Muscle of back (tissue), 11 donors: ENCODE results near the gene OR5A2. TPM values are rescaled to one million over a fixed set of nuclear protein-coding genes. Genes with fewer than 3 reads are reported as not detected.
"Not testable (repeated sequence)": the region's sequence is repeated elsewhere in the genome, so short reads cannot be mapped to it uniquely, and the experiment has no call there.

Experiments used
- DNase-seq, 3 donors: peaks; one replicate each; pipeline versions ENCODE4 v3.0.0 to v3.0.0-alpha.2; 2013
- polyA plus RNA-seq, 10 donors: library from polyadenylated mRNA; unstranded; fragments of 120-200 nt; gene quantifications; one replicate each; pipeline ENCODE4 v1.2.1, GENCODE V29; 2013; ENCODE audit not compliant: insufficient read length in 10 of 10

OR5A2 gene
- polyA plus RNA-seq, 10 donors: 0.03 TPM; not detected in 7

GRCh38 chr11:59394186-59394585 lies 32.0 kb downstream of the OR5A2 start:
- DNase-seq: no peak

GRCh38 chr11:59380263-59381059 lies 45.8 kb downstream of the OR5A2 start:
- DNase-seq: no peak

GRCh38 chr11:59372324-59372723 lies 53.9 kb downstream of the OR5A2 start:
- not testable (repeated sequence) for DNase-seq

- DNase-seq: peak in 1 of 3 donors; percentile 10
These were observed 57.8 kb downstream of the OR5A2 start for GRCh38 chr11:59368238-59369022.

Other genes with a start within 250 kb of the OR5A2 start
- 10 to 100 TPM in 8 of 10 donors, 1 to 10 TPM in 2; 9.2 to 16.5 (median 12.1) TPM for gene MPEG1, start 213.5 kb downstream of the OR5A2 start, polyA plus RNA-seq
- gene OR5AN1, start 67.5 kb downstream of the OR5A2 start, polyA plus RNA-seq: not detected
- under 1 TPM in 1 of 10 donors, not detected in 9; 0.03 TPM for gene OR5A1, start 10.1 kb upstream of the OR5A2 start, polyA plus RNA-seq
- not detected for gene OR4D6, start 30.5 kb upstream of the OR5A2 start, polyA plus RNA-seq
- not detected for gene OR4D10, start 46.9 kb upstream of the OR5A2 start, polyA plus RNA-seq
- not detected for gene OR4D11, start 77.2 kb upstream of the OR5A2 start, polyA plus RNA-seq
- gene OR4D9, start 85.1 kb upstream of the OR5A2 start, polyA plus RNA-seq: under 1 TPM in 4 of 10 donors, not detected in 6; 0.03 to 0.05 (median 0.03) TPM
- gene OSBP, start 189.4 kb upstream of the OR5A2 start, polyA plus RNA-seq: 10 to 100 TPM; 42.7 to 64.8 (median 47.5) TPM
- gene PATL1, start 242.6 kb upstream of the OR5A2 start, polyA plus RNA-seq: 10 to 100 TPM; 21.2 to 33.3 (median 27.2) TPM